D721Med (cell line): Measurements from ENCODE around the gene TSPAN9.

Source experiments
- DNase-seq: peaks from one replicate; pipeline ENCODE4 v3.0.0; 2011; ENCODE audit warnings: low spot score; ENCODE audit not compliant: insufficient read length
- FAIRE-seq: peaks from 2 replicates; lab custom pipeline; 2011; peaks lifted over from hg19 to GRCh38; lab: Jason Lieb, UNC
- TF ChIP-seq, protein P1 (sequence below): IDR thresholded peaks from 2 replicates; pipeline ENCODE4 v1.5.1; 2012; ENCODE audit warnings: mild to moderate bottlenecking, control low read depth; ENCODE audit not compliant: insufficient read depth; ENCODE audit errors: missing control alignments

TSPAN9 gene

DNA sequence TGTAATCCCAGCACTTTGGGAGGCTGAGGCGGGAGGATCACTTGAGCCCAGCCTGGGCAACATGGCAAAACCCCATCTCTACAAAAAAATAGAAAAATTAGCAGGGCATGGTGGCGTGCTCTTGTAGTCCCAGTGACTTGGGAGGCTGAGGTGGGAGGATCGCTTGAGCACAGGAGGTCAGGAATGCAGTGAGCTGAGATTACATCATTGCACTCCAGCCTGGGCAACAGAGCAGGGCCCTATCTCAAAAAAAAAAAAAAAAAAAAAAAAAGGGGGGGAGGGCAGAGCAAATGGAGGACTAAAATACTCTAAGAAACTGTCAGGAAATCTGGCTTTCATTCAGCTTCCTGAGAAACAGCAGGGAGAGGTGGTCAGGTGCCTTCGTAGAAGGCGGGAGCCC lies 31.7 kb upstream of the TSPAN9 start:
- TF ChIP-seq, protein P1, sequence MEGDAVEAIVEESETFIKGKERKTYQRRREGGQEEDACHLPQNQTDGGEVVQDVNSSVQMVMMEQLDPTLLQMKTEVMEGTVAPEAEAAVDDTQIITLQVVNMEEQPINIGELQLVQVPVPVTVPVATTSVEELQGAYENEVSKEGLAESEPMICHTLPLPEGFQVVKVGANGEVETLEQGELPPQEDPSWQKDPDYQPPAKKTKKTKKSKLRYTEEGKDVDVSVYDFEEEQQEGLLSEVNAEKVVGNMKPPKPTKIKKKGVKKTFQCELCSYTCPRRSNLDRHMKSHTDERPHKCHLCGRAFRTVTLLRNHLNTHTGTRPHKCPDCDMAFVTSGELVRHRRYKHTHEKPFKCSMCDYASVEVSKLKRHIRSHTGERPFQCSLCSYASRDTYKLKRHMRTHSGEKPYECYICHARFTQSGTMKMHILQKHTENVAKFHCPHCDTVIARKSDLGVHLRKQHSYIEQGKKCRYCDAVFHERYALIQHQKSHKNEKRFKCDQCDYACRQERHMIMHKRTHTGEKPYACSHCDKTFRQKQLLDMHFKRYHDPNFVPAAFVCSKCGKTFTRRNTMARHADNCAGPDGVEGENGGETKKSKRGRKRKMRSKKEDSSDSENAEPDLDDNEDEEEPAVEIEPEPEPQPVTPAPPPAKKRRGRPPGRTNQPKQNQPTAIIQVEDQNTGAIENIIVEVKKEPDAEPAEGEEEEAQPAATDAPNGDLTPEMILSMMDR = no peak
- DNase-seq = no peak
- FAIRE-seq = no peak

DNA sequence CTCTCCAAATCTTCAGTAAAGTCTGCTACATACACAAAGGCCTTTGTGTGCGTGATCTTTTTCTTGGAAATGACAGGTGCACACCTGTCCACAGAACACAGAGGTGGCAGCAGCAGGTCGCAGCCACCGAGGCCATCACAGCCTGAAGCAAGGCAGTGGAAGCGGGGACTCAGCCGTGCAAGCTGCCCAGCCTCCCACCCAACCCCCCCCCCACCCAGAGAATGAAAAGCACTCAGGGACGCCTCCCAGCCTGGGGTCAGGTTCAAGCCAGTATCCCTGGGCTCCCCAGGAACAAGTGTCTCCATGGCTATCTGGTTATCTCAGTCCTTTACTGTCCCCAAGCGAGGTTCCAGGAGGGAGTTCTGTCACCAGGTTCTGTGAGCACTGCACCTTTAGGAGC lies 31.2 kb upstream of the TSPAN9 start:
- TF ChIP-seq, protein P1 = no peak
- DNase-seq (no peak), FAIRE-seq (no peak)

DNA sequence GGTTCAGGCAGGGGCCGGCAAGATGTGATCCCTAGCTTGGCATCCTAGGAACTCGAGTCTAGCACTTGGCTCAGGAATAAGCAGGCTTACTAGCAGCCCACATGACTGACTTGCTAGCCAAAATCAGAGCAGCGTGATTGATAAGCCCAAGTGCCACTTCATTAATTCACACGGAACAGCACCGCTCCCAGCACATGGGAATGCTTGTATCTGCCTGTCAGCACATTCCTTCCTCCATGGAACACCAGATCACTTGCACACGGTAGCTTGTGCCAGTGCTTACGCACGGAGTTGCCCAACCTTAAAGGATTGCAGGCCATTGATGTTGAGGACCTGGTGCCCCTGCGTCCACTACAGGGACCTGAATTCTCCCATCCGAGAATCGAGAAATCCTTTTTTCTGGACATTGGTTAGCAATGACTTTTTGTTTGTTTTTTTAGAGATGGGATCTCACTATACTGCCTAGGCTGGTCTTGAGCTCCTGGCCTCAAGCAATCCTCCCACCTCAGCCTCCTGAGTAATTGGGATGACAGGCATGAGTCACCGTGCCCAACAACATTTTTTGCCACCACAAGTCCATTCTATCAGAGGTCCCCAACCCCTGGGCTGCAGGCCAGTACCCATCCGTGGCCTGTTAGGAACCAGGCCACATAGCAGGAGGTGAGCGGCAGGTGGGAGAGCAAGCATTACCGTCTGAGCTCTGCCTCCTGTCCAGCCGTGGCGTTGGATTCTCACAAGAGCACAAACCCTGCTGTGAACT lies 30.6 kb upstream of the TSPAN9 start:
- FAIRE-seq = no peak
- DNase-seq = no peak
- TF ChIP-seq, protein P1 = no peak

DNA sequence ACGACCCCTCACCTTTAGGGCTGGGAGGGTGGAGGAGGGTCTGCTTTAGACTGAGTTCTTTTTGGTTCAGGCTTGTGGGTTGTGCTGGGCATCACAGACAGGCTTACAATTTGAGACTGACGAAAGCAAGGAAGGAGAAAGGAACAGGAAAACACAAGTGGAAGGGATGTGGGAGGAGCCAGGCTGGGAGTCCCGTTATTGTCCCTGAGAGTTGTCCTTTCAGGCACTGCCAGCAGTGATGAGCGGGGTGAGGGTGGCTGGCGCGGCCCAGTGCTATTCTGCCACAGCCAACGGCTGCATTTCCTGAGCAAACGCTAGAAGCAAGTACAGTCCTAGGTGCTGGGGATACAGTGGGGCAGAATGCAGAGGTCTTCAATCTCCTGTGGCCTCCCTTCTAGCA lies 29.2 kb upstream of the TSPAN9 start:
- DNase-seq = no peak
- TF ChIP-seq, protein P1 = no peak
- no peak for FAIRE-seq

DNA sequence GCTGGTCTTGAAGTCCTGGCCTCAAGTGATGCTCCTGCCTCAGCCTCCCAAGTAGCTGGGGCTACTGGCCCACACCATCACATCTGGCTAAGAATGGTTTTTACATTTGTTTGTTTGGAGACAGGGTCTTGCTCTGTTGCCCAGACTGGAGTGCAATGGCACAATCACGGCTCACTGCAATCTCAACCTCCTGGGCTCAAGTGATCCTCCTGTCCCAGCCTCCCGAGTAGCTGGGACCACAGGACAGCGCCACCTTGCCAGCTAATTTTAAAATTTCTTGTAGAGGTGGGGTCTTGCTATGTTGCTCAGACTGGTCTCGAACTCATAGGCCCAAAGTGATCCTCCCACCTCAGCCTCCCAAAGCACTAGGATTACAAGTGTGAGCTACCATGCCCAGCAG lies 28.6 kb upstream of the TSPAN9 start:
- no peak for DNase-seq
- TF ChIP-seq, protein P1 = no peak
- FAIRE-seq = no peak

DNA sequence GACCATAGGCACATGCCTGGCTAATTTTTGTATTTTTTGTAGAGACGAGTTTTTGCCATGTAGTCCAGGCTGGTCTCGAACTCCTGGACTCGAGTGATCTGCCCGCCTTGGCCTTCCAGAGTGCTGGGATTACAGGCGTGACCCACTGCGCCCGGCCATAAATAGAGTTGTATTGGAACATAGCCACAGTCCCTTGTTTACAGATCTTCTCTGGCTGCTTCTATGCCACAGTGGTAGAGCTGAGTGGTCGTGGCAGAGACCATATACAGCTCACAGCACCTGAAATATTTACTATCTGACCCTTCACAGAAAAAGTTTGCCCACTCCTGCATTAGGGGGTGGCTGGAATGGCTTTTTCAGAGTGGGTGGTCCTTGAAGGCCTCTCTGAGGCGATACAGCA lies 28.0 kb upstream of the TSPAN9 start:
- TF ChIP-seq, protein P1 = no peak
- DNase-seq (no peak), FAIRE-seq (no peak)

DNA sequence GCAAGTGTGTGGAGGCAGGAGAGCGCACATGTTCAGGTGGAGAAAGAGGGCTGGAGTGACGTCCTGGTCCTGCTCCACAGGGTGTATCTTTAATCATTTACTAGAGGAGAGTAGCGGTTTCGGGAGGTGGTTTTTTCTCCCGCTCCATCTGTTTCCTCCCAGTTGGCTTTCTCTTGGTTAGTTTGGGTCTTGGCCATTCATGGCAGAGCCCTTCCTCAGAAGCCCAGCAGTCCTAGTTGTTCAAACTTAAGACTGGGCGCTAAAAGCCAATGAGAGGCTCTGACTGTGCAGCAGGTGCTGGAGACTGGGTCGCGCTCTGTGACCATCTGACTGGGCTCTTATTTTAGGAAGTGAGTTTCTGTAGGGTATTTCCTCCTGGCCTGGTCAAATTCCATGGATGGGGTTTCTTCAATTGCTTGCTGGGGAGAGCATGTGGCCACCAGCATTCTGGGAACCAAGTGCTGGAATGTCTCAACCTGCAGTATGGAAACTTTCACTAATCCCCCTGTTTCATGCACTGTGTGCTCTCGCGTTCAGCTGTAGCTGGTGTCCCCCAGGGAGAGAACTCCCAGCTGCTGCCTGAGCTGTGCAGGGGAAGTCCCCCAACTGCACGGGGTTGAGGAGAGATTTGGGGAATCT lies 27.4 kb upstream of the TSPAN9 start:
- TF ChIP-seq, protein P1 = no peak
- DNase-seq (no peak), FAIRE-seq (no peak)
